ENCODE data around the gene LMO1.

GRCh38 chr11:8250981-8251615, 12.6 kb downstream of the LMO1 start:
- TF ChIP-seq, protein P1, sequence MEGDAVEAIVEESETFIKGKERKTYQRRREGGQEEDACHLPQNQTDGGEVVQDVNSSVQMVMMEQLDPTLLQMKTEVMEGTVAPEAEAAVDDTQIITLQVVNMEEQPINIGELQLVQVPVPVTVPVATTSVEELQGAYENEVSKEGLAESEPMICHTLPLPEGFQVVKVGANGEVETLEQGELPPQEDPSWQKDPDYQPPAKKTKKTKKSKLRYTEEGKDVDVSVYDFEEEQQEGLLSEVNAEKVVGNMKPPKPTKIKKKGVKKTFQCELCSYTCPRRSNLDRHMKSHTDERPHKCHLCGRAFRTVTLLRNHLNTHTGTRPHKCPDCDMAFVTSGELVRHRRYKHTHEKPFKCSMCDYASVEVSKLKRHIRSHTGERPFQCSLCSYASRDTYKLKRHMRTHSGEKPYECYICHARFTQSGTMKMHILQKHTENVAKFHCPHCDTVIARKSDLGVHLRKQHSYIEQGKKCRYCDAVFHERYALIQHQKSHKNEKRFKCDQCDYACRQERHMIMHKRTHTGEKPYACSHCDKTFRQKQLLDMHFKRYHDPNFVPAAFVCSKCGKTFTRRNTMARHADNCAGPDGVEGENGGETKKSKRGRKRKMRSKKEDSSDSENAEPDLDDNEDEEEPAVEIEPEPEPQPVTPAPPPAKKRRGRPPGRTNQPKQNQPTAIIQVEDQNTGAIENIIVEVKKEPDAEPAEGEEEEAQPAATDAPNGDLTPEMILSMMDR (IDR thresholded peaks at IDR 0.05; ENCODE audit: low read depth, low read length, poor library complexity, severe bottlenecking) = no peak
- TF ChIP-seq EZH2phosphoT487 (IDR thresholded peaks at IDR 0.05; ENCODE audit: borderline replicate concordance, low read length) = no peak
